Measurements from ENCODE around the gene SLC38A6. TPM values are rescaled to one million over a fixed set of nuclear protein-coding genes. Genes with fewer than 3 reads are reported as not detected.

The SLC38A6 gene
- total and polyA plus RNA-seq, 9 of the 15 experiments (the other 6 are each of a cell fraction or from before 2014, with no cell fraction given): 9.8 to 40.3 (median 17.6) TPM

- no TSS peak for BruUV-seq (replicated peaks)
- Histone ChIP-seq H3K27ac (ENCODE audit: extremely low read depth, low read depth, low read length) (no peak overlapping the region), H2AFZ (ENCODE audit: low read depth, low read length) (no peak overlapping the region), H3K9ac (ENCODE audit: insufficient read depth in 1 of 2, low read depth in 2 of 2, low read length in 2 of 2) (no peak overlapping the region), H3K4me2 (ENCODE audit: insufficient read depth, low read length) (no peak overlapping the region), H3K9me1 (ENCODE audit: control insufficient read depth, insufficient read depth, low read length) (no peaks in the 10 kb centered on the region), H4K20me1 (replicated peaks; ENCODE audit: control insufficient read depth, insufficient read depth, low read length) (no peaks in the 10 kb centered on the region), H3K27me3 (ENCODE audit: control insufficient read depth in 2 of 2, insufficient read depth in 2 of 2, low read length in 2 of 2) (no peaks in the 10 kb centered on the region), H3K4me3 (no peak overlapping the region), H3K4me1 (replicated peaks in 1 of 2; ENCODE audit: control insufficient read depth in 2 of 2, insufficient read depth in 2 of 2, low read length in 2 of 2) (no peaks in the 10 kb centered on the region), H3K36me3 (ENCODE audit: control insufficient read depth, insufficient read depth, low read length) (0 out of 3 replicates have a peak, but pooled peaks cover 3% of the 10 kb centered on the region), H3K79me2 (ENCODE audit: control insufficient read depth, insufficient read depth, low read length) (no peaks in the 10 kb centered on the region), H3K9me3 (replicated peaks; ENCODE audit: control insufficient read depth, insufficient read depth, low read depth, low read length) (no peaks in the 10 kb centered on the region)
- ChIA-PET CTCF (ENCODE audit: low intra/inter-chr PET ratio) (no interaction called here), POLR2A (no interaction called here)
- DNase-seq (ENCODE audit: extremely low read depth in 1 of 4, low spot score in 3 of 4) (no peak), ATAC-seq (no peak), FAIRE-seq (no peak)
- intact Hi-C loops (cut with micrococcal nuclease): no loop called here
- in situ Hi-C loops (cut with MboI): no loop called here
- 66% methylated on average over 3 of the region's 3 CpGs for WGBS (ENCODE audit: insufficient coverage, low coverage, missing lambda C conversion rate)
- TF ChIP-seq KHSRP (IDR thresholded peaks at IDR 0.05) (no peak), RCOR1 (IDR thresholded peaks at IDR 0.05; ENCODE audit: borderline replicate concordance in 1 of 2, low read depth in 2 of 2, low read length in 2 of 2) (no peak), ZNF512 (tag; IDR thresholded peaks at IDR 0.05) (no peak), RNF219 (CRISPR knock-in tag; IDR thresholded peaks at IDR 0.05) (no peak), DDX20 (tag; IDR thresholded peaks at IDR 0.05; ENCODE audit: low read depth) (no peak), CHD7 (IDR thresholded peaks at IDR 0.05; ENCODE audit: low read depth, low read length) (no peak), POLR2A (conservative IDR thresholded peaks at IDR 0.05) (no peak)
These were observed 34.3 kb upstream of the SLC38A6 start for GRCh38 chr14:60946773-60947172.

All from K562 (cell line).